ENCODE measurements around the gene ADAM19. TPM values are rescaled to one million over a fixed set of nuclear protein-coding genes. Genes with fewer than 3 reads are reported as not detected.

ADAM19 gene
- total RNA-seq, 6 experiments from 2014 or later, result 75.4 to 152 (median 83.2) TPM

DNA sequence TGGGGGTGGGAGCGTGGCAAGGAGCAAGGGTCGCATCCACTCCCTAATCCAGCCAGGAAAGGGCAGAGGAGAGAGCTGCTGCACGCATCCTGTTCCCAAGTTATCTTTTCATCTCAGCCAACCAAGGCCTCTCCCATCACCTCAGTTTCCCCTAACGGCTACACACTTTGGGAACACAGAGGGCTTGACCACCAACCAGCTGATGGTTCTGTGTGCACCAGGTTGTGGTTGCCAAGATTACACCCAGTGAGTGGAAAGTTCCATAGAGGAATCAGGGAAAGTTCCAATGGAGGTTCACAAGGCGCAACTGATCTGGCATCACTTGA is 53.9 kb downstream of the ADAM19 start:
- TF ChIP-seq, protein P1, sequence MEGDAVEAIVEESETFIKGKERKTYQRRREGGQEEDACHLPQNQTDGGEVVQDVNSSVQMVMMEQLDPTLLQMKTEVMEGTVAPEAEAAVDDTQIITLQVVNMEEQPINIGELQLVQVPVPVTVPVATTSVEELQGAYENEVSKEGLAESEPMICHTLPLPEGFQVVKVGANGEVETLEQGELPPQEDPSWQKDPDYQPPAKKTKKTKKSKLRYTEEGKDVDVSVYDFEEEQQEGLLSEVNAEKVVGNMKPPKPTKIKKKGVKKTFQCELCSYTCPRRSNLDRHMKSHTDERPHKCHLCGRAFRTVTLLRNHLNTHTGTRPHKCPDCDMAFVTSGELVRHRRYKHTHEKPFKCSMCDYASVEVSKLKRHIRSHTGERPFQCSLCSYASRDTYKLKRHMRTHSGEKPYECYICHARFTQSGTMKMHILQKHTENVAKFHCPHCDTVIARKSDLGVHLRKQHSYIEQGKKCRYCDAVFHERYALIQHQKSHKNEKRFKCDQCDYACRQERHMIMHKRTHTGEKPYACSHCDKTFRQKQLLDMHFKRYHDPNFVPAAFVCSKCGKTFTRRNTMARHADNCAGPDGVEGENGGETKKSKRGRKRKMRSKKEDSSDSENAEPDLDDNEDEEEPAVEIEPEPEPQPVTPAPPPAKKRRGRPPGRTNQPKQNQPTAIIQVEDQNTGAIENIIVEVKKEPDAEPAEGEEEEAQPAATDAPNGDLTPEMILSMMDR (IDR thresholded peaks at IDR 0.05), result no peak; the same call in 1 of the 2 replicates
- Mint-ChIP-seq H3K27me3 (ENCODE audit: insufficient read depth) (peaks cover 1% of the 10 kb centered on the region; the same call in 1 of the 2 replicates), H3K27ac (peak overlapping the region; percentile 81), H3K36me3 (ENCODE audit: low read depth) (peaks cover 33% of the 10 kb centered on the region; the same call in 1 of the 2 replicates), H3K9me3 (no peaks in the 10 kb centered on the region), H3K4me1 (ENCODE audit: low read depth) (peaks cover 57% of the 10 kb centered on the region), H3K4me3 (no peak overlapping the region; the same call in 1 of the 2 replicates)
- DNase-seq, result no peak

DNA sequence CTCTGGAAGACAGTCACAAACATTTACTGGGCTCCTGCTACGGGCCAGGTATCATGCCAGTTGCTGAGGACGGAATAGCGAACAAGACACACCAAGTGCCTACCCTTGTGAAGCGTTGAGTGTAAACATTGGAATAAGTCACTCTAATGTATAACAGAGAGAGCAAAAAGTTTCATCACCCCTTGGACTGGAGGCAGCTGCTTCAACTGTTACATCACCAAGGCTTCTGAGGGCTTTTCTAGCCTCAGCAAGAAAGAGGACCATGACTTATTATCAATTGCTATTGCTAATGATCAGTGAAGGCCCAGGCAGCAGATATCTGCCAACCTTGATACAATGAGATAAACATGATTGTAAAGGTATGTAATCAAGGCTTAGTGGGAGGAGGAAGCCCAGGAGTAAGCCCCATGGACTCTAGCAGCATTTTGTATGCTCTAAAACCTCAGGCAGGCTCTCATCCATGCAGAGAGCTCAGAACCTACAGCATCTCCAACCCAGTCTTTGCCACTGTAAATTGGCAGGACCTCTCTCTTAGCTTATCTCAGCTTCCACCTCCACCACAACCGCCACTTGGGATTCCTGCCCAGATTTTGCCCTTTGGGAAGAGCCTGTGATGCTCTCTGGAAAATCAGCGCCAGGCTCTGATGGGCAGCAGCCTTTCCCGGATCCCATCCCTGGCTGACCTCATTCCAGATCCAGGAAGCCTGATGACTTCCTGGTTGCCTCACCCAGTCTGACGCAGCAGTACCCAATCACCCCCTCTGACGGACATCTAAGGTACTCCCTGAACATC is 54.5 kb downstream of the ADAM19 start:
- Mint-ChIP-seq H3K9me3 (no peaks in the 10 kb centered on the region), H3K4me3 (no peak overlapping the region), H3K27ac (peak overlapping the region; percentile 81), H3K36me3 (ENCODE audit: low read depth) (peaks cover 34% of the 10 kb centered on the region), H3K27me3 (ENCODE audit: insufficient read depth) (peaks cover 1% of the 10 kb centered on the region; the same call in 1 of the 2 replicates), H3K4me1 (ENCODE audit: low read depth) (peaks cover 63% of the 10 kb centered on the region)
- TF ChIP-seq, protein P1 (IDR thresholded peaks at IDR 0.05), result peak; percentile 58
- peak; percentile 32 for DNase-seq

DNA sequence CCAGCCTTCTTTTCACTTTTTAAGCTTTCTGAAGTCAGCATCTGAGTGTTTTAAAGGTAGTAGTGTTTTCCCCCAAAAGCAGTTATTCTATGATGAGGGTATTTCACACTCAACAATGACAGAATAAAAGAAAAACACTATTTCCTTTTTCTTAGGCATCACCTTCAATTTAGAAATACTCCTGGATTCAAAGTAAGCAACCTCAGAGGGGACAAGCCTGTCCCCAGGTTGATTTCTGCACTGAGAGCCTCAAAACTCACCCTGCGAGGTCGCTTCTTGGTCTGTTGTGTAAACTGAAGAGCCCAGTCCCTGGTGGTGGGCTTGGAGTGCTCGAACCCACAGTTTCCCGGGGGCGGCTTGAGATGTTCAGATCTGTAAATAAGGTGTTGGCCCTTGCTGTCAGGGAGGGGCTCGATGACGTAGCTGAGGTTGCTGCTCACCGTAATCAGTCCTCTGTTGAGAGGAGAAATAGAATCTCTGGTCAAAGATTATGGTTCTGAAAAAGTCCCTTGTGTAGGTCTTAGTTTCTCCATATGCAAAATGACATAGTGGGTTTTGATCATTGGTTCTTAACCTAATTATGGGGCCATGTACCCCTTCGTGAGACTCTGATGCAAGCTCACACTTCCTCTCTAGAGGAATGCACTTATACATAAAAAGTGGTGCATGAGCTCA is 55.9 kb downstream of the ADAM19 start:
- H3K27ac Mint-ChIP-seq, result no peak overlapping the region
- H3K4me3 Mint-ChIP-seq, result no peak overlapping the region
- TF ChIP-seq, protein P1 (IDR thresholded peaks at IDR 0.05), result no peak
- H3K4me1 Mint-ChIP-seq (ENCODE audit: low read depth), result peaks cover 65% of the 10 kb centered on the region
- DNase-seq, result no peak
- H3K9me3 Mint-ChIP-seq, result no peaks in the 10 kb centered on the region
- H3K27me3 Mint-ChIP-seq (ENCODE audit: insufficient read depth), result peaks cover 1% of the 10 kb centered on the region; the same call in 1 of the 2 replicates
- peaks cover 39% of the 10 kb centered on the region for H3K36me3 Mint-ChIP-seq (ENCODE audit: low read depth)

DNA sequence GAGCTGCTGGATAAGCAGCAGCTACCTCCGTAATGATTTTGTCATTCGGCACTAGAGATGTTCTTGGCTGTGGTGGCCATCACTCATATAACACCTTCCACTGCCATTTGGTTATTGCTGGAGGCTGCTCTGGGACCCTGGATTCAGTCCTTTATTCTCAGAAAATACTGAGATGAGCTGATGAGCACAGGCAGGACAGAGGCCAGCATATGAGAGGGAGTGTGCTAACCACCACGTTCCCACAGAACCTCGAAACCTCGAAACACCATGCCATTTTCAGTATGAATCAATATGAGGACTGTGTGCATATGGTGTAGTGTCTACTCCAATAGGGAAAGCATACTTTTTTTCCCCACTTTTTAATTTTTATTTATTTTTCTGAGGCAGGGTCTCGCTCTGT is 56.6 kb downstream of the ADAM19 start:
- Mint-ChIP-seq H3K36me3 (ENCODE audit: low read depth) (peaks cover 43% of the 10 kb centered on the region), H3K27ac (peak overlapping the region; percentile 33; the same call in 1 of the 2 replicates), H3K9me3 (no peaks in the 10 kb centered on the region), H3K4me1 (ENCODE audit: low read depth) (peaks cover 61% of the 10 kb centered on the region), H3K4me3 (no peak overlapping the region), H3K27me3 (ENCODE audit: insufficient read depth) (peaks cover 1% of the 10 kb centered on the region; the same call in 1 of the 2 replicates)
- TF ChIP-seq, protein P1 (IDR thresholded peaks at IDR 0.05), result no peak
- DNase-seq, result no peak

DNA sequence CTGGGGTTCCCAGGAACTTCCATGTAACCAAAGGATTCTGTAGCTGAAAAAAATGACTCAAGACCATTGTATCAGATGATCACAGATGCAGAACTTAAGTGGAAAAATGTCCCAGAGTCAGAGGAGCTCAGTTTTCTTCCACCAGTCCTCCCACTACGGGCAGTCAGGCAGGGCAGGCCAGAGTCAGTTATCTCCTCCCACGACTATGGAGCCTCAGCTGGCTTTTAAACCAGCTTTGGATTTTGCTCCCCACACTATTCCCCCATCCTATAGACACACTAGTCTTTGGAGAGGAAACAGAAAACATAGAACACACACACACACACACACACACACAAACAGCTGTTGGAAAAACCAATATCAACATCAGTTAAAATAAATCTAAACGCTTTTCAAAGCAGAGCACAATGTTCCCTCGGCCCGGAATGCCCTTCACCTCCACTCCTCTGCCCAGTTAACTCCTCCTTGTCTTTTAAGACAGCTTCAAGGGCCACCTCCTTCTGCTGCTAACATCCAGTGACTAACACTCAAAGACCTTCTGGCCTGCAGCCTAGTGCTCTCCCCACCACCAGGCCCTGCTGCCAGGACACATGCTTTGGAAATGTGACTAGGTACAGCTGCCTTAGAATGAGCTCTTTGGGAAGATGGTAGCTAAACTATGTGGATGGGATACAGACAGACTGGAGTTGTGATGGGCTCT is 58.8 kb downstream of the ADAM19 start:
- Mint-ChIP-seq H3K36me3 (ENCODE audit: low read depth) (peaks cover 47% of the 10 kb centered on the region), H3K4me3 (peak overlapping the region; percentile 82), H3K9me3 (no peaks in the 10 kb centered on the region), H3K4me1 (ENCODE audit: low read depth) (peaks cover 71% of the 10 kb centered on the region), H3K27ac (peak overlapping the region; percentile 98), H3K27me3 (ENCODE audit: insufficient read depth) (peaks cover 1% of the 10 kb centered on the region; the same call in 1 of the 2 replicates)
- TF ChIP-seq, protein P1 (IDR thresholded peaks at IDR 0.05), result no peak
- DNase-seq, result peak; percentile 93

All from HFFc6 (cell line).